ENCODE results near the gene KLHL33. TPM values are rescaled to one million over a fixed set of nuclear protein-coding genes. Genes with fewer than 3 reads are reported as not detected.

The KLHL33 gene
- total and polyA plus RNA-seq, 10 of the 15 experiments (the other 5 are each of a cell fraction or from before 2014, with no cell fraction given) = 0.01 to 0.16 (median 0.04) TPM; not detected in 5

DNA sequence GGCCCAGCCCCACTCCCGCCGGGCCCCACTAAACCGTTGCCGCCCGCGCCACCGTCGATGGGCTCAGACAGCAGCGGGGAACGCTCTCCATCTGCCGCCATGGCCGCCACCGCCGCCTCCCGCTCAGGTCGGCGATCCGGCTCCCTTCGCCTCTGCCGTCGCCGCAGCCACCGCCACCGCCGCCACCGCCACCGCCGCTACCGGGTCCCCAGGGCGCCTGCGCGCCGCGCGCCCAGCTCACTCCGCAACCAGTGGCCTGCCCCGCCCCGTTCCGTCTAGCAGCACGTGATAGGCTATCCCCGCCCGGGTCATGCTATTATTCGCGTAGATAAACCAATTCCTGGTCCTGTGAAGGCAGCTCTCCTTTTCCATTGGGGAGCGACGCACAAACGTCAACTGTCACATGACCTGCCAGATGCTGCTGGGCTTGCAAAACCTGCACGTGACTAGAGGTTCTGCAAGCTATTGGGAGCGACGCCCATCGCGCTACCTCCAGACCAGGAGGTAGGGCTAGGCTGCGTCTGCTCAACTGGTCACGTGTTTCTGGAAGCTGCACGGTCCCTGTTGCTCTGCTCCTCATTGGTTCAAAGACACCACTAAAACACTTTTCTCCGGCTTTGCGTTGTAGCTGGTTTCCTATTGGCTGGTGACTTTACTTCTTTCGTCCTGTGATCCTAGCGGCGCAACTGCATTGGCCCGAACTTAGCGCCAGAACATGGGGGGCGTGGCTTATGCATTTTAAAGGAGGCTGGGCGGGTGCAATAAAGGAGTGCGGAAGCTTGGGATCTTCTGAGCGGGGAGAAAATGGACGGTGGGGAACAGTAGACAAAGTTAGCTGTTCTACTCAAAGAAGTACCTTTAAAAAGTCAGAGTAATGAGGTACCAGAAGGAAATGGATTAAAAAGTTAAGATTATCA is 25.5 kb upstream of the KLHL33 start, which contains the start of gene PIP4P1 (continued):
- TF ChIP-seq, protein P1, sequence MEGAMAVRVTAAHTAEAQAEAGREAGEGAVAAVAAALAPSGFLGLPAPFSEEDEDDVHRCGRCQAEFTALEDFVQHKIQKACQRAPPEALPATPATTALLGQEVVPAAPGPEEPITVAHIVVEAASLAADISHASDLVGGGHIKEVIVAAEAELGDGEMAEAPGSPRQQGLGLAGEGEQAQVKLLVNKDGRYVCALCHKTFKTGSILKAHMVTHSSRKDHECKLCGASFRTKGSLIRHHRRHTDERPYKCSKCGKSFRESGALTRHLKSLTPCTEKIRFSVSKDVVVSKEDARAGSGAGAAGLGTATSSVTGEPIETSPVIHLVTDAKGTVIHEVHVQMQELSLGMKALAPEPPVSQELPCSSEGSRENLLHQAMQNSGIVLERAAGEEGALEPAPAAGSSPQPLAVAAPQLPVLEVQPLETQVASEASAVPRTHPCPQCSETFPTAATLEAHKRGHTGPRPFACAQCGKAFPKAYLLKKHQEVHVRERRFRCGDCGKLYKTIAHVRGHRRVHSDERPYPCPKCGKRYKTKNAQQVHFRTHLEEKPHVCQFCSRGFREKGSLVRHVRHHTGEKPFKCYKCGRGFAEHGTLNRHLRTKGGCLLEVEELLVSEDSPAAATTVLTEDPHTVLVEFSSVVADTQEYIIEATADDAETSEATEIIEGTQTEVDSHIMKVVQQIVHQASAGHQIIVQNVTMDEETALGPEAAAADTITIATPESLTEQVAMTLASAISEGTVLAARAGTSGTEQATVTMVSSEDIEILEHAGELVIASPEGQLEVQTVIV (IDR thresholded peaks at IDR 0.05; ENCODE audit: borderline replicate concordance, partially characterized antibody) = no peak
- peak; percentile 75 for TF ChIP-seq MXI1 (IDR thresholded peaks at IDR 0.05; ENCODE audit: low read depth, low read length)
- no peak for TF ChIP-seq CEBPB (IDR thresholded peaks at IDR 0.05; ENCODE audit: borderline replicate concordance in 1 of 2, low read depth in 2 of 2, low read length in 2 of 2)
- TF ChIP-seq RELA (IDR thresholded peaks at IDR 0.05; ENCODE audit: borderline replicate concordance, partially characterized antibody) = peak; percentile 99
- no peak for TF ChIP-seq BCL11A (IDR thresholded peaks at IDR 0.05; ENCODE audit: low read depth, low read length)
- TF ChIP-seq, protein P2, sequence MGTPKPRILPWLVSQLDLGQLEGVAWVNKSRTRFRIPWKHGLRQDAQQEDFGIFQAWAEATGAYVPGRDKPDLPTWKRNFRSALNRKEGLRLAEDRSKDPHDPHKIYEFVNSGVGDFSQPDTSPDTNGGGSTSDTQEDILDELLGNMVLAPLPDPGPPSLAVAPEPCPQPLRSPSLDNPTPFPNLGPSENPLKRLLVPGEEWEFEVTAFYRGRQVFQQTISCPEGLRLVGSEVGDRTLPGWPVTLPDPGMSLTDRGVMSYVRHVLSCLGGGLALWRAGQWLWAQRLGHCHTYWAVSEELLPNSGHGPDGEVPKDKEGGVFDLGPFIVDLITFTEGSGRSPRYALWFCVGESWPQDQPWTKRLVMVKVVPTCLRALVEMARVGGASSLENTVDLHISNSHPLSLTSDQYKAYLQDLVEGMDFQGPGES (IDR thresholded peaks at IDR 0.05) = peak; percentile 83
- peak; percentile 40; the same call in 1 of the 2 replicates for TF ChIP-seq SIN3A (IDR thresholded peaks at IDR 0.05; ENCODE audit: low read depth, low read length)
- TF ChIP-seq, protein P3, sequence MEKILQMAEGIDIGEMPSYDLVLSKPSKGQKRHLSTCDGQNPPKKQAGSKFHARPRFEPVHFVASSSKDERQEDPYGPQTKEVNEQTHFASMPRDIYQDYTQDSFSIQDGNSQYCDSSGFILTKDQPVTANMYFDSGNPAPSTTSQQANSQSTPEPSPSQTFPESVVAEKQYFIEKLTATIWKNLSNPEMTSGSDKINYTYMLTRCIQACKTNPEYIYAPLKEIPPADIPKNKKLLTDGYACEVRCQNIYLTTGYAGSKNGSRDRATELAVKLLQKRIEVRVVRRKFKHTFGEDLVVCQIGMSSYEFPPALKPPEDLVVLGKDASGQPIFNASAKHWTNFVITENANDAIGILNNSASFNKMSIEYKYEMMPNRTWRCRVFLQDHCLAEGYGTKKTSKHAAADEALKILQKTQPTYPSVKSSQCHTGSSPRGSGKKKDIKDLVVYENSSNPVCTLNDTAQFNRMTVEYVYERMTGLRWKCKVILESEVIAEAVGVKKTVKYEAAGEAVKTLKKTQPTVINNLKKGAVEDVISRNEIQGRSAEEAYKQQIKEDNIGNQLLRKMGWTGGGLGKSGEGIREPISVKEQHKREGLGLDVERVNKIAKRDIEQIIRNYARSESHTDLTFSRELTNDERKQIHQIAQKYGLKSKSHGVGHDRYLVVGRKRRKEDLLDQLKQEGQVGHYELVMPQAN (conservative IDR thresholded peaks at IDR 0.05) = peak; percentile 77; the same call in 1 of the 2 replicates
- no peak for TF ChIP-seq KDM1A (IDR thresholded peaks at IDR 0.05; ENCODE audit: borderline replicate concordance)
- peak; percentile 35; the same call in 1 of the 2 replicates for TF ChIP-seq SREBF1 (IDR thresholded peaks at IDR 0.05; ENCODE audit: low read length)
- no peak for TF ChIP-seq KAT2A (conservative IDR thresholded peaks at IDR 0.05; ENCODE audit: control insufficient read depth, low read depth, low read length)
- TF ChIP-seq IRF4 (IDR thresholded peaks at IDR 0.05; ENCODE audit: low read depth, low read length) = 0 out of 2 replicates have a peak, but pooled peaks have one; percentile 11
- no peak for TF ChIP-seq SPI1 (IDR thresholded peaks at IDR 0.05; ENCODE audit: borderline replicate concordance, insufficient read depth, low read depth, low read length)
- TF ChIP-seq CHD1 (IDR thresholded peaks at IDR 0.05; ENCODE audit: low read depth, low read length) = no peak
- TF ChIP-seq TCF7 (IDR thresholded peaks at IDR 0.05; ENCODE audit: borderline replicate concordance) = no peak
- TF ChIP-seq, protein P4, sequence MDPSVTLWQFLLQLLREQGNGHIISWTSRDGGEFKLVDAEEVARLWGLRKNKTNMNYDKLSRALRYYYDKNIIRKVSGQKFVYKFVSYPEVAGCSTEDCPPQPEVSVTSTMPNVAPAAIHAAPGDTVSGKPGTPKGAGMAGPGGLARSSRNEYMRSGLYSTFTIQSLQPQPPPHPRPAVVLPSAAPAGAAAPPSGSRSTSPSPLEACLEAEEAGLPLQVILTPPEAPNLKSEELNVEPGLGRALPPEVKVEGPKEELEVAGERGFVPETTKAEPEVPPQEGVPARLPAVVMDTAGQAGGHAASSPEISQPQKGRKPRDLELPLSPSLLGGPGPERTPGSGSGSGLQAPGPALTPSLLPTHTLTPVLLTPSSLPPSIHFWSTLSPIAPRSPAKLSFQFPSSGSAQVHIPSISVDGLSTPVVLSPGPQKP (IDR thresholded peaks at IDR 0.05; ENCODE audit: low read depth, low read length) = no peak
- TF ChIP-seq YY1 (IDR thresholded peaks at IDR 0.05; ENCODE audit: low read depth, low read length) = peak; percentile 61; the same call in 1 of the 2 replicates
- no peak for TF ChIP-seq NR2C2 (IDR thresholded peaks at IDR 0.05; ENCODE audit: borderline replicate concordance, control insufficient read depth, insufficient read length, low read depth)
- TF ChIP-seq JUND (IDR thresholded peaks at IDR 0.05; ENCODE audit: low read depth, low read length) = no peak
- peak; percentile 95 for TF ChIP-seq SP1 (IDR thresholded peaks at IDR 0.05; ENCODE audit: low read depth, low read length)
- no peak for TF ChIP-seq CBFB (IDR thresholded peaks at IDR 0.05; ENCODE audit: low read depth)
- TF ChIP-seq PAX5 (IDR thresholded peaks at IDR 0.05; ENCODE audit: borderline replicate concordance, low read depth, low read length) = no peak; the same call in 1 of the 2 replicates
- TF ChIP-seq POLR2AphosphoS5 (IDR thresholded peaks at IDR 0.05; ENCODE audit: low read length) = peak; percentile 86
- no peak for TF ChIP-seq MTA2 (IDR thresholded peaks at IDR 0.05; ENCODE audit: low read depth)
- TF ChIP-seq FOXK2 (IDR thresholded peaks at IDR 0.05) = peak; percentile 85

Measured in GM12878 (cell line).